Thyroid gland (tissue), 4 donors: ENCODE data around the gene FGGY. TPM values are rescaled to one million over a fixed set of nuclear protein-coding genes. Genes with fewer than 3 reads are reported as not detected.

ENCODE experiments used
- DNase-seq, 2 donors: peaks; one replicate each; pipeline ENCODE4 v3.0.0-alpha.2; 2019
- H3K27ac ChIP-seq, 3 donors: fragments of 200-600 bp; sonication (generic); 1 replicate in 2 of 3; 2 replicates in 1 of 3; pipeline ENCODE4 v1.5.1; 2016 to 2019; ENCODE audit warnings: mild to moderate bottlenecking in 1 of 3, moderate library complexity in 1 of 3
- H3K27me3 ChIP-seq: fragments of 200-600 bp; sonication (generic); one replicate; pipeline ENCODE4 v1.5.1; 2019
- H3K36me3 ChIP-seq, 2 donors: fragments of 200-600 bp; sonication (generic); one replicate each; pipeline ENCODE4 v1.5.1; 2016 to 2019
- H3K4me1 ChIP-seq, 2 donors: fragments of 200-600 bp; sonication (generic); one replicate each; pipeline ENCODE4 v1.5.1; 2017 to 2019
- H3K4me3 ChIP-seq, 3 donors: fragments of 200-600 bp; sonication (generic); replicated peaks in 1 of 3; 1 replicate in 2 of 3; 2 replicates in 1 of 3; pipeline ENCODE4 v1.5.1; 2016; ENCODE audit warnings: mild to moderate bottlenecking in 1 of 3
- H3K9me3 ChIP-seq: fragments of 200-600 bp; sonication (generic); one replicate; pipeline ENCODE4 v1.5.1; 2017
- CTCF ChIP-seq, 6 experiments: fragments of 200-600 bp in 3 of 6; fragments of 450-650 bp in 3 of 6; sonication (generic) in 3 of 6; IDR thresholded peaks; one replicate each; pipeline ENCODE4 v1.5.1; 2016 to 2019; ENCODE audit warnings: antibody characterized with exemption in 6 of 6, mild to moderate bottlenecking in 2 of 6, inconsistent platforms in 1 of 6, moderate library complexity in 1 of 6
- POLR2A ChIP-seq, 2 donors: fragments of 450-650 bp; IDR thresholded peaks; one replicate each; pipeline ENCODE4 v1.6.1; 2017; ENCODE audit warnings: antibody characterized with exemption in 2 of 2, mild to moderate bottlenecking in 2 of 2, moderate library complexity in 1 of 2
- WGBS, 2 donors: methylation state at CpG; one replicate each; pipeline ENCODE4 v1.1.5; 2017; 5-methylcytosine and 5-hydroxymethylcytosine counted together
- intact Hi-C: fragments of 100-400 bp; cut with DNase I; formaldehyde crosslinking; loops from one replicate; pipeline ENCODE4 v1.15.1; 2023
- total RNA-seq, 4 donors: library from RNA; depleted of rRNA; stranded (reverse); fragments of >200 nt; gene quantifications; one replicate each; pipeline ENCODE4 v1.2.3, GENCODE V29; 2016

The FGGY gene
- total RNA-seq, 4 donors from 2014 or later: 24.6 to 46.1 (median 36.4) TPM

- H3K4me1 ChIP-seq: peaks cover 7 to 10% of the 10 kb centered on the region in 2 donors
- no peak overlapping the region for H3K4me3 ChIP-seq
- H3K27me3 ChIP-seq: no peaks in the 10 kb centered on the region
- TF ChIP-seq POLR2A (IDR thresholded peaks at IDR 0.05): no peak
- no peak for TF ChIP-seq CTCF (IDR thresholded peaks at IDR 0.05)
- intact Hi-C loops: no loop called here
- DNase-seq: no peak
- no peak overlapping the region for H3K27ac ChIP-seq
- no peaks in the 10 kb centered on the region for H3K36me3 ChIP-seq
- H3K9me3 ChIP-seq: no peaks in the 10 kb centered on the region
Measured at GRCh38 chr1:59714219-59714618, 417.3 kb downstream of the FGGY start.

GRCh38 chr1:59714966-59715365 lies 418.1 kb downstream of the FGGY start:
- Histone ChIP-seq H3K9me3 (no peaks in the 10 kb centered on the region), H3K4me1 (peaks cover 7 to 11% of the 10 kb centered on the region in 2 donors), H3K4me3 (no peak overlapping the region), H3K36me3 (no peaks in the 10 kb centered on the region), H3K27ac (no peak overlapping the region), H3K27me3 (no peaks in the 10 kb centered on the region)
- TF ChIP-seq CTCF (IDR thresholded peaks at IDR 0.05) (no peak), POLR2A (IDR thresholded peaks at IDR 0.05) (no peak)
- DNase-seq: no peak
- 66 to 76% methylated on average over 1 of the region's 1 CpG for WGBS, 2 donors
- intact Hi-C loops: no loop called here

GRCh38 chr1:59716832-59717231 lies 419.9 kb downstream of the FGGY start:
- TF ChIP-seq POLR2A (IDR thresholded peaks at IDR 0.05): no peak
- no peaks in the 10 kb centered on the region for H3K36me3 ChIP-seq
- no peak overlapping the region for H3K27ac ChIP-seq
- no peaks in the 10 kb centered on the region for H3K27me3 ChIP-seq
- intact Hi-C loops: no loop called here
- no peak overlapping the region for H3K4me3 ChIP-seq
- no peak for DNase-seq
- 87 to 90% methylated on average over 3 of the region's 3 CpGs for WGBS, 2 donors
- H3K4me1 ChIP-seq: peaks cover 7 to 11% of the 10 kb centered on the region in 2 donors
- H3K9me3 ChIP-seq: no peaks in the 10 kb centered on the region

GRCh38 chr1:59718064-59718988 lies 421.4 kb downstream of the FGGY start:
- TF ChIP-seq POLR2A (IDR thresholded peaks at IDR 0.05) (no peak), CTCF (IDR thresholded peaks at IDR 0.05) (peak in 3 of 6 experiments; percentile 21 to 33 (median 22))
- 89 to 90% methylated on average over 7 of the region's 7 CpGs for WGBS, 2 donors
- Histone ChIP-seq H3K27ac (no peak overlapping the region), H3K36me3 (no peaks in the 10 kb centered on the region), H3K27me3 (no peaks in the 10 kb centered on the region), H3K4me3 (no peak overlapping the region), H3K9me3 (no peaks in the 10 kb centered on the region), H3K4me1 (peaks cover 7 to 11% of the 10 kb centered on the region in 2 donors)
- DNase-seq: no peak
- intact Hi-C loops: no loop called here

- Histone ChIP-seq H3K36me3 (no peaks in the 10 kb centered on the region), H3K9me3 (no peaks in the 10 kb centered on the region), H3K27me3 (no peaks in the 10 kb centered on the region), H3K4me3 (no peak overlapping the region), H3K27ac (no peak overlapping the region), H3K4me1 (peaks cover 7 to 11% of the 10 kb centered on the region in 2 donors)
- TF ChIP-seq POLR2A (IDR thresholded peaks at IDR 0.05) (no peak), CTCF (IDR thresholded peaks at IDR 0.05) (no peak)
- peak; percentile 71 to 73 for DNase-seq
- intact Hi-C loops: no loop called here
Measured at GRCh38 chr1:59718989-59719360, 422.1 kb downstream of the FGGY start.
